Hepatocyte (in vitro differentiated cells): ENCODE data around the gene PTPRU. TPM values are rescaled to one million over a fixed set of nuclear protein-coding genes. Genes with fewer than 3 reads are reported as not detected.

Source experiments
- DNase-seq: peaks from one replicate; pipeline ENCODE4 v3.0.0-alpha.2; 2016; ENCODE audit warnings: low spot score
- H2AFZ ChIP-seq: fragments of 200-600 bp; sonication (generic); 2 replicates; pipeline ENCODE4 v1.6.0; 2016; ENCODE audit warnings: antibody characterized with exemption, mild to moderate bottlenecking
- H3K27ac ChIP-seq: fragments of 200-600 bp; sonication (generic); 2 replicates; pipeline ENCODE4 v1.5.1; 2016; ENCODE audit warnings: mild to moderate bottlenecking
- H3K27me3 ChIP-seq: fragments of 200-600 bp; sonication (generic); 2 replicates; pipeline ENCODE4 v1.6.1; 2016
- H3K36me3 ChIP-seq: fragments of 200-600 bp; sonication (generic); replicated peaks from 2 replicates; pipeline ENCODE4 v1.5.1; 2016; ENCODE audit warnings: low read depth; ENCODE audit not compliant: insufficient read depth
- H3K4me1 ChIP-seq: fragments of 200-600 bp; sonication (generic); 2 replicates; pipeline ENCODE4 v1.5.1; 2016; ENCODE audit warnings: mild to moderate bottlenecking, moderate library complexity; ENCODE audit not compliant: insufficient read depth
- H3K4me2 ChIP-seq: fragments of 200-600 bp; sonication (generic); 2 replicates; pipeline ENCODE4 v1.6.0; 2016
- H3K4me3 ChIP-seq: fragments of 200-600 bp; sonication (generic); 2 replicates; pipeline ENCODE4 v1.5.1; 2016; ENCODE audit warnings: mild to moderate bottlenecking
- H3K79me2 ChIP-seq: fragments of 200-600 bp; sonication (generic); 2 replicates; pipeline ENCODE4 v1.6.0; 2017; ENCODE audit warnings: mild to moderate bottlenecking
- H3K9me2 ChIP-seq: fragments of 200-600 bp; sonication (generic); replicated peaks from 2 replicates; pipeline ENCODE4 v1.6.0; 2017; ENCODE audit warnings: mild to moderate bottlenecking; ENCODE audit not compliant: insufficient read depth
- H3K9me3 ChIP-seq: fragments of 200-600 bp; sonication (generic); 2 replicates; pipeline ENCODE4 v1.5.1; 2016; ENCODE audit warnings: low read depth, mild to moderate bottlenecking
- H4K20me1 ChIP-seq: fragments of 200-600 bp; sonication (generic); 2 replicates; pipeline ENCODE4 v1.6.0; 2016; ENCODE audit warnings: mild to moderate bottlenecking; ENCODE audit not compliant: insufficient read depth, poor library complexity, severe bottlenecking
- EZH2 ChIP-seq: fragments of 200-600 bp; sonication (generic); IDR thresholded peaks from 2 replicates; pipeline ENCODE4 v1.6.1; 2016; ENCODE audit warnings: antibody characterized with exemption, mild to moderate bottlenecking, borderline replicate concordance
- EZH2phosphoT487 ChIP-seq: fragments of 200-600 bp; sonication (generic); IDR thresholded peaks from one replicate; pipeline ENCODE4 v1.6.1; 2018; ENCODE audit warnings: antibody characterized with exemption, mild to moderate bottlenecking, low read depth, moderate library complexity; ENCODE audit not compliant: unreplicated experiment, severe bottlenecking
- WGBS: methylation state at CpG from one replicate; pipeline ENCODE4 v1.1.6; 2016; ENCODE audit warnings: low lambda C conversion rate; ENCODE audit errors: missing lambda C conversion rate; 5-methylcytosine and 5-hydroxymethylcytosine counted together
- polyA plus RNA-seq: library from polyadenylated mRNA; unstranded; fragments of >200 nt; fragmentation: Nextera tagmentation; extraction: Ambion mirVana; gene quantifications from 2 replicates; pipeline ENCODE4 v1.2.1, GENCODE V29; 2016
- total RNA-seq: library from RNA; depleted of rRNA; stranded (reverse); fragments of >200 nt; gene quantifications from 2 replicates; pipeline ENCODE4 v1.2.3, GENCODE V29; 2014
- TF ChIP-seq, protein P1 (sequence below): fragments of 200-600 bp; sonication (generic); IDR thresholded peaks from 2 replicates; pipeline ENCODE4 v1.5.1; 2016; ENCODE audit warnings: antibody characterized with exemption, mild to moderate bottlenecking; ENCODE audit not compliant: poor library complexity

Gene PTPRU
- total and polyA plus RNA-seq, 2 experiments from 2014 or later = 34.3 to 38.7 TPM

DNA sequence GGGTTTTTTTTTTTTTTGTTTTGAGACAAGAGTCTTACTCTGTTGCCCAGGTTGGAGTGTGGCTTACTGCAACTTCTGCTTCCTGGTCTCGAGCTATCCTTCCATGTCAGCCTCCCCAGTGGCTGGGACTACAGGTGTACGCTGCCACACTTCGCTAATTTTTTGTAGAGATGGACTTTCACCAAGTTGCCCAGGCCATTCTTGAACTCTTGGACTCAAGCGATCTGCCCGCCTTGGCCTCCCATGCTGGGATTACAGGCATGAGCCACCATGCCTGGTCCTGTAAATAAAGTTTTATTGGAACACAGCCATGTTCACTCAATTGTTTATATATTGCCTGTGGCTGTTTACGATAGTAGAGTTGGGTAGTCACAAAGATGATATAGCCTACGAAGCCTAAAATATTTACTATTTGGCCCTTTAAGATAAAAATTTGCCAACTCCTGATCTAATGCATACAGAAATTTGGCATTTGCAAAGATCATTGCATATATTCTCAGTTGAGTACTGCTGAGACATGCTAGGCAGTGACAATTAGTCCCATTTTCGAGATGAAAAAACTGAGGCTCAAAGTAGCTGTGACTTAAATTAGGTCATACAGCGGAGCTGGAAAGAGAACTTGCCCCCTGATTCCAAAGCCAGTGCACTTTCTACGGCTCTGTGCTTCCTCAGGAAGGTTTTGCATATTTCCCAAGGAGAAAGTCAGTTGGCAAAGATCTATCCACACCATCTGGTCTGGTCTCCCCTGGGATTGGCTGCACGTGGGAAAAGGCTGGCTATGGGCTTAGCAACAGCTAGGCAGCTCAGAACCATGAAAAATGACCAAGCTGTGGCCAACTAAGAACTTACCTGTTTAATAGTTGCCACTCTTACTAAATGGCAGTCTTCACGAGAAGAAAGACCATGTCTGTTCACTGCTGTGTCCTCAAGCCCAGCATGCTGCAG is 25.0 kb upstream of the PTPRU start:
- Histone ChIP-seq H3K4me1 (no peaks in the 10 kb centered on the region), H3K9me3 (no peaks in the 10 kb centered on the region), H2AFZ (no peak overlapping the region), H3K9me2 (no peaks in the 10 kb centered on the region), H3K27ac (no peak overlapping the region), H3K4me2 (no peak overlapping the region), H3K79me2 (no peaks in the 10 kb centered on the region), H3K27me3 (no peaks in the 10 kb centered on the region), H3K36me3 (no peaks in the 10 kb centered on the region), H3K4me3 (no peak overlapping the region), H4K20me1 (no peaks in the 10 kb centered on the region)
- 91% methylated on average over 12 of the region's 12 CpGs for WGBS
- DNase-seq = no peak
- no peak for TF ChIP-seq EZH2
- TF ChIP-seq, protein P1, sequence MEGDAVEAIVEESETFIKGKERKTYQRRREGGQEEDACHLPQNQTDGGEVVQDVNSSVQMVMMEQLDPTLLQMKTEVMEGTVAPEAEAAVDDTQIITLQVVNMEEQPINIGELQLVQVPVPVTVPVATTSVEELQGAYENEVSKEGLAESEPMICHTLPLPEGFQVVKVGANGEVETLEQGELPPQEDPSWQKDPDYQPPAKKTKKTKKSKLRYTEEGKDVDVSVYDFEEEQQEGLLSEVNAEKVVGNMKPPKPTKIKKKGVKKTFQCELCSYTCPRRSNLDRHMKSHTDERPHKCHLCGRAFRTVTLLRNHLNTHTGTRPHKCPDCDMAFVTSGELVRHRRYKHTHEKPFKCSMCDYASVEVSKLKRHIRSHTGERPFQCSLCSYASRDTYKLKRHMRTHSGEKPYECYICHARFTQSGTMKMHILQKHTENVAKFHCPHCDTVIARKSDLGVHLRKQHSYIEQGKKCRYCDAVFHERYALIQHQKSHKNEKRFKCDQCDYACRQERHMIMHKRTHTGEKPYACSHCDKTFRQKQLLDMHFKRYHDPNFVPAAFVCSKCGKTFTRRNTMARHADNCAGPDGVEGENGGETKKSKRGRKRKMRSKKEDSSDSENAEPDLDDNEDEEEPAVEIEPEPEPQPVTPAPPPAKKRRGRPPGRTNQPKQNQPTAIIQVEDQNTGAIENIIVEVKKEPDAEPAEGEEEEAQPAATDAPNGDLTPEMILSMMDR = no peak
- TF ChIP-seq EZH2phosphoT487 = no peak

- 79% methylated on average over 5 of the region's 5 CpGs for WGBS
- no peak for DNase-seq
- no peaks in the 10 kb centered on the region for H3K4me1 ChIP-seq
- TF ChIP-seq, protein P1 = no peak
- TF ChIP-seq EZH2 = no peak
- TF ChIP-seq EZH2phosphoT487 = no peak
- H3K36me3 ChIP-seq = no peaks in the 10 kb centered on the region
- H3K27ac ChIP-seq = no peak overlapping the region
- H3K4me2 ChIP-seq = no peak overlapping the region
- H2AFZ ChIP-seq = no peak overlapping the region
- H3K4me3 ChIP-seq = no peak overlapping the region
- H3K9me3 ChIP-seq = no peaks in the 10 kb centered on the region
- no peaks in the 10 kb centered on the region for H3K79me2 ChIP-seq
- H4K20me1 ChIP-seq = no peaks in the 10 kb centered on the region
- no peaks in the 10 kb centered on the region for H3K9me2 ChIP-seq
- no peaks in the 10 kb centered on the region for H3K27me3 ChIP-seq
Measured at GRCh38 chr1:29213055-29213454, 23.3 kb upstream of the PTPRU start.

GRCh38 chr1:29217633-29218032 is 18.7 kb upstream of the PTPRU start:
- Histone ChIP-seq H3K27me3 (no peaks in the 10 kb centered on the region), H3K4me1 (no peaks in the 10 kb centered on the region), H3K27ac (no peak overlapping the region), H3K4me2 (no peak overlapping the region), H3K79me2 (no peaks in the 10 kb centered on the region), H3K9me2 (no peaks in the 10 kb centered on the region), H3K4me3 (no peak overlapping the region), H2AFZ (no peak overlapping the region), H3K9me3 (no peaks in the 10 kb centered on the region), H3K36me3 (no peaks in the 10 kb centered on the region), H4K20me1 (no peaks in the 10 kb centered on the region)
- no peak for DNase-seq
- WGBS = 98% methylated on average over 2 of the region's 2 CpGs
- TF ChIP-seq EZH2phosphoT487 (no peak), EZH2 (no peak)
- TF ChIP-seq, protein P1 = no peak
